NCI-H2029 treated with DMSO at 0.1 percent for 48 hours (cell line): ENCODE measurements around the gene ARL16.

Experiments used
- DNase-seq: peaks from one replicate; lab custom pipeline; 2025; lab: John Stamatoyannopoulos, UW

ARL16 gene, protein sequence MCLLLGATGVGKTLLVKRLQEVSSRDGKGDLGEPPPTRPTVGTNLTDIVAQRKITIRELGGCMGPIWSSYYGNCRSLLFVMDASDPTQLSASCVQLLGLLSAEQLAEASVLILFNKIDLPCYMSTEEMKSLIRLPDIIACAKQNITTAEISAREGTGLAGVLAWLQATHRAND

DNA sequence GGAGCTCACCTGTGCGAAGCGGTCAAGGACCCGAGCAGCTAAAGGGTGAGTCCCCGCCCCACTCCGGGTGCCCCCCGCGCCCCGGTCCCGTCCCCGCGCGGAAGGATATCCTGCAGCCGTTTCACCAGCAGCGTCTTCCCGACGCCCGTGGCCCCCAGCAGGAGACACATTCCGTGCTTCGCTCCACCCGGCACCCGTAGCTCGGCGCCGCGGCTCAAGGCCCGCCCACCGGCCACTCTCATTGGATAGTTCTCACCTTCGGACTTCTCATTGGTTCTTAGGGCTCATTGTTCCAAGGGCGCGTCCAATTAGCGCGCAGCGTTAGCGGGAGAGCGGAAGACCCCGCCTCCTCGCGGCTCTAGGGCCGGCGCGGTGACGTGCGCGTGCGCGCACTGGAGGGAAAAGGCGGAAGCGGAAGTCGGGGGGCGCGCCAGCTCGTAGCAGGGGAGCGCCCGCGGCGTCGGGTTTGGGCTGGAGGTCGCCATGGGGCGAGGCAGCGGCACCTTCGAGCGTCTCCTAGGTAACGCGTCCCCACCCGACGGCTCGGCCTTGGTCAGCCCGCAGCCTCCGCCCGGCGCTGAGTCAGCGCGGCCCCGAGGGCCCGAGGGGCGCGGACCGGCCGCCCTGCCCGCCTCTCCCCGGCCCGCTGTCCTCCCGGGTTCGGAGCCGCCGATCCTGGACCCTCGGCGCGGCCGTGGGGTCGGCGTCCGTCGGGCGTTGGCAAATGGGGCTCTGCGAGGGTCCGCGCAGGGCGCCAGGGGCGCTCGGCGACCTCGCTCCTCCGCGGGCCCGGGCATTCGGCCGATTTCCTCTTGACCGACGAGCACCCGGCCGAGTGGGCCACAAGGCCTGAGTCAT, at the start of gene ARL16, which contains the start of gene HGS:
Gene ARL16 (minus strand): TSS at position 214 of the 858 bp plus-strand sequence. CDS start 44 bp downstream, at position 170.
Gene HGS (plus strand): TSS at position 428 of the 858 bp plus-strand sequence. CDS start 56 bp downstream, at position 484.
- peak; percentile 82 for DNase-seq

DNA sequence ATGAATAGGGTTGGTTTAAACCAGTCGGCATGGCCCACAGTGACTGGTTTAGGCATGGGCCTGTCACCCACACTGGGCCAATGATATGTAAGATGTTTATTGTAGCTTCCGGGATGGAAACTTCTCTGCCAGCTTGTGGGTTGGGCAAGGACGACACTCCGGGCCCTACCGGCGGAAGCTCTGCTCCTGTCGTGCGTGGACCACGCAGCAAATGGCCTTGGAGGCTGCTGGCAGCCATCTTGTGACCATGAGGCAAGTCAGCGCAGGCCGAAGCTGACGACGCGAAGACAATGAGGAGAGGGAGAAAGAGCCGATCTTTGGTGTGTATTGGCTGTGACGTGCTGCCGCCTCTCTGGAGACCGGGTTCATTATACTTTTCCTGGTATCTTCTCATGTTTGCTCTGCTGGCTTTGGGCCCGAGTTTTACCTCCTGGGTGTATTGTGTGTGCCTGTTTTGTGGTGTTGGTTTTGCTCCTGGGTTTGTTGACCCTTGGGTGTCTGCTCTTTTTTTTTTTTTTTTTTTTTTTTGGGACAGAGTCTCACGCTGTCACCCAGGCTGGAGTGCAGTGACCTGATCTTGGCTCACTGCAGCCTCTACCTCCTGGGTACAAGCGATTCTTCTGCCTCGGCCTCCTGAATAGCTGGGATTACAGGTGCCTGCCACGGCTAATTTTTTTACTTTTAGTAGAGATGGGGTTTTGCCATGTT, 43.9 kb upstream of the ARL16 start:
- DNase-seq = peak; percentile 84

DNA sequence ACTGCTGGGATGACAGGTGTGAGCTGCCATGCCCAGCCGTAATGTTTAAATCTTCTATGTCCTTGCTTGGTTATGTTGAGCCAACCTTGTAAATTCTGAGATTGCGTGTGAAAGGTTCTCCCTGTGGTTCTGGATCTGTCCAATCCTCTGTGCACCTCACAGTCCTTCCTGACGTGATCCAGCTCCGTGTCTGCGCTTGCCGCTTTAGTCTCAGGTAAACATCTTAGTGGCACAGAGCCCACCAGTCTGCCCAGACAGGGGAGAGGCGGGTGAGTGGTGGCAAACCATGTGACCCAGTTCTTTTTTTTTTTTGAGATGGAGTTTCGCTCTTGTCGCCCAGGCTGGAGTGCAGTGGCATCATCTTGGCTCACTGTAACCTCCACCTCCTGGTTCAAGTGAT, 42.4 kb upstream of the ARL16 start:
- DNase-seq = no peak

DNA sequence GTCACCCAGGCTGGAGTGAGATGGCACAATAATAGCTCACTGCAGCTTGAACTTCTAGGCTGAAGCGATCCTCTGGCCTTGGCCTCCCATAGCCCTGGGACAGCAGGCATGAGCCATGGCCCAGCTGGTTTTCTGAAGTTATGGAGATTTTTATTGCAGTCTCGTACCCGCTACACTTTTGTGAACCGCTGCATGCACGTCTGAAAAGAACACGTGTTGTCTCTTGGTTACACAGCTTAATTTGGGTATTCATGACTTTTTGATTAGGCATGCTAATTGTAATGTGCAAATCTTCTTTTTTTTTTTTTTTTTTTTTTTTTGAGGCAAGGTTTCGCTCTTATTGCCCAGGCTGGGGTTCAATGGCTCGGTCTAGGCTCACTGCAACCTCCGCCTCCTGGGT, 41.8 kb upstream of the ARL16 start:
- DNase-seq = no peak

DNA sequence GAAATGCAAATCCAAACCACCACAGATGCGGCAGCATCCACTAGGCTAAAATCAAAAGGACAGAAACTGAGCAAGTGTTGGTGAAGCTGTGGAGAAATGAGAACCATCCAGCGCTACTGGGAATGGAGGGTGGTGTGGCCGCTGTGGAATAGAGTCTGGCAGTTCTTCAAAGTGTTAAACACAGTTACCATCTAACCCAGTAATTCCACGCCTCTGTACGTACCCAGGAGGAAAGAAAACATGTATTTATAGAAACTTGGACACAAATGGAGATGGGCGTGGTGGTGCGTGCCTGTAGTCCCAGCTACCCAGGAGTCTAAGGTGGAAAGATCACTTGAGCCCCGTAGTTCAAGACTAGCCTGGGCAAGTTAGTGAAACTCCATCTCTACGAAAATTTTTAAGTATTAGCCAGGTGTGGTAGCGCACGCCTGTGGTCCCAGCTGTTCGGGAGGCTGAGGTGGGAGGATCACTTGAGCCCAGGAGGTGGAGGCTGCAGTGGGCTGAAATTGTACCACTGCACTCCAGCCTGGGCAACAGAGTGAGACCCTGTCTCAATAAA, 40.1 kb upstream of the ARL16 start:
- DNase-seq = no peak

DNA sequence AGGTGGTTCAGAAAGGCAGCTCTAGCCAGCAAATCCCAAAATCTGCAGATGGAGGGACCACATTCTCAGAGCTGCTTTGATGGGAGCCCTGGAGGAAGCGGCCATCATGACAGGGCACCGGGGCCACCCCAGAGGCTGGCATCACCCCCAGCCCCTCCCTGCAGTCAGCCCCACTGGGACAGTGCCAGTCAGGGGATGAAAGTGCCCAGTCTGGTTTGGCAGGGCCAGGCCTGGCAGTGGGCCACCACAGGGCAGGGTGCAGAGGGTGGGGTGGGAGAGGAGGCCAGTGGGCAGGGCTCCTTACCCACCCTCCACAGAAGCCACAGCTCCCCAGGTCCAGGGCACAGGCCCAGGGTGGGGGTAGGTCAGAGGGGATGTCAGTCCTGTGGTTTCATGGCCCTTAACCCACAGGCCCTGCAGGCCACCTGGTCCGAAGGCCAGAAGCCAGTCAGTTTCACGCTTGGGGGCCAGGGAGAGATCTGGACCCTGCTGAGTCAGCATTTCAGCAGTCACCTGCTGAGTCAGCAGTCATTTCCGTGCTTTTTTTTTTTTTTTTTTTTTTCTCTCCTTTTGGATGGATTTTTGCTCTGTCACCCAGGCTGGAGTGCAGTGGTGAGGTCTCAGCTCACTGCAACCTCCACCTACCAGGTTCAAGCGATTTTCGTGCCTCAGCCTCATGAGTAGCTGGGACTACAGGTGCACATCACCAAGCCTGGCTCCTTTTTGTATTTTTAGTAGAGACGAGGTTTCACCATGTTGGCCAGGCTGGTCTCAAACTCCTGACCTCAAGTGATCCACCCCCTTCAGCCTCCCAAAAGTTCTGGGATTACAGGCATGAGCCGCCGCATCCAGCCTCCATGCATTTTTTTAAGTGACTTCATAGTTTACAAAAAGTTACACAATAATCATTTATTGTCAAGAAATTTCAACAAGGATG, 38.9 kb upstream of the ARL16 start:
- DNase-seq = no peak

DNA sequence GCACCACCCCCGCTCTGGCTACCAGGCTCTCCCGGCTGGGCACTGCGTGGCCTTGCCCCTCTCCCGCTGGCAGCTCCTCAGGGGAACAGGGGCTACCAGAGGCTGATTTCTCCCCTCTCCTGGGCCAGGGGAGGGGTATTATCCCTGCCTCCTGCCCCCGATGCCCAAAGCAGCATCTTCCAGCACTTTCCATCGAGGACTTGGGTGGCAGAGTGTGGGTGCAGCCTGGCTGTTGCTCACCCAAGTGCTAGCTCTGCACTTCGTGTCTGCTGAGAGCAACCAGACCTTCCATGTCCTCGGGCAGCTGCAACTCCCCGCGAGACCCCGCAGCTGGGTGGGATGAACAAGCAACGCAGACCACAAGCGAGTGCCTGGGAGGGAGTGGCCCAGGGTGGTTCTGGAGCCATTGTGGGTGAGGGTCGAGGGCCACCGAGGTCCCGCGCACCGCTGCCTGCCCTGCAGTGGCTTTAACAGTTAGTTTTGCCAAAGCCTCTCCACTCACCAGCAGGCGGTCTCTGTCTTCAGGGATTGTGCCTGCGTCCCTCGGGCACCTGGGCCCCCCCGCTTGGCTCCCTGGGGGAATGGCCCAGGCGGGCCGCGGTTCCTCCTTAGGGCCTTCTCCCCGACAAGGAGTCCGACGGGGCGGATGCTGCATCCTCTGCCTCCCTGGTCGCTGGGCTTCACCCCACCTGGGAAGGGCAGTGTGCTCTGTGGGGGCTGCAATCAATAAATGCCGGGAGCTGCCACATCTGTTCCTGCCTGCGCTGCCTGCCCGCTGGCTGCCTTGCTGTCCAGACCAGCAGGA, 36.9 kb upstream of the ARL16 start:
- DNase-seq = no peak

DNA sequence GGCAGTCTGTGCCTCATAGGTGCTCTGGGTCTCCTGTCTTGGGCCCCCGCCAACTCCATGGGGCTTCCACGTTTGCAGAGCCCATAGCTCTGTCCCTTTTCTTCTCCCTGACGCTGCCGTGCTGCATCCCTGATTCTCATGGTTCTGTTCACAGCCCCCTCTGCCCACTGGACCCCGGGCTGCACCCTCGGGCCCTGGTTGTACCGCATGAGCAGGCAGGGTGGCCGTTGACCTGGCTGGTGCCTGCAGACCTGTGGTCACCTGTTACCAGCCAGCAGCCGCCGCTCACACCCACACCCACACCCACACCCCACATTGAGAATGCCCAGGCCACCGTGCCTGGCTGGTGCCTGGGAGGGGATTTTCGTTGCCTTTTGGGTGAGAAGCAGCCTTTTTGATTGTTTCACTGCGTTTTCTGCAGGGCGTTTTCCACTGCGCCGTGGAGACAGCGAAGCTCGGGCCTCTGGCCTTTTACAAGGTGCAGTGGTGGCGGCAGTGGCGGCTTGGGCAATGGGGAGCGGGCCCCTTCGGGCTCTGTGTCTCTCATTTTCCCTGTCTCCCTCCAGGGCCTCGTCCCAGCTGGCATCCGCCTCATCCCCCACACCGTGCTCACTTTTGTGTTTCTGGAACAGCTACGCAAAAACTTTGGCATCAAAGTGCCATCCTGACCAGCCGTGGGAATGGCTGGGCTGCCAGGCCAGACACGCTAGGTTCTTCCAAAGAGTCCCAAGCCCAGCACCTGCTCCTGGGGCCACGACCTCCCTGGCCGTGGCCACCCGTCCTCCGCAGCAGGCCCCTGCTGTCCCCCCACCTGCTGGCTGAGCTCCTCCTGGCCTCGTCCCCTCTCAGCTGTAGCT, 36.0 kb upstream of the ARL16 start:
- DNase-seq = no peak

DNA sequence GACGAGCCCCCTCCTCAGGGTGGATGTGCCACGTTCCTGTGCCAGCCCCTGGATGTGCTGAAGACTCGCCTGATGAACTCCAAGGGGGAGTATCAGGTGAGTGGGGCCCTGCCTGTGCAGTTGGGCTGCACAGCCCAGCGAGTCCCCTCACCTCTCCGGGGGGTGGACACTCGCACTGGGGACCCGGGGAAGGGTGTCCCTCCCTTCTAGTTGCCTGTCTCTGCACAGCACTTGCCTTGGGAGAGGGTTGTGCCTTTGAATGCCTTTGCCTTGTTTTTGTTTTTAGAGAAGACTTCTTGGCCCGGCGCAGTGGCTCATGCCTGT, 34.1 kb upstream of the ARL16 start:
- DNase-seq = no peak

DNA sequence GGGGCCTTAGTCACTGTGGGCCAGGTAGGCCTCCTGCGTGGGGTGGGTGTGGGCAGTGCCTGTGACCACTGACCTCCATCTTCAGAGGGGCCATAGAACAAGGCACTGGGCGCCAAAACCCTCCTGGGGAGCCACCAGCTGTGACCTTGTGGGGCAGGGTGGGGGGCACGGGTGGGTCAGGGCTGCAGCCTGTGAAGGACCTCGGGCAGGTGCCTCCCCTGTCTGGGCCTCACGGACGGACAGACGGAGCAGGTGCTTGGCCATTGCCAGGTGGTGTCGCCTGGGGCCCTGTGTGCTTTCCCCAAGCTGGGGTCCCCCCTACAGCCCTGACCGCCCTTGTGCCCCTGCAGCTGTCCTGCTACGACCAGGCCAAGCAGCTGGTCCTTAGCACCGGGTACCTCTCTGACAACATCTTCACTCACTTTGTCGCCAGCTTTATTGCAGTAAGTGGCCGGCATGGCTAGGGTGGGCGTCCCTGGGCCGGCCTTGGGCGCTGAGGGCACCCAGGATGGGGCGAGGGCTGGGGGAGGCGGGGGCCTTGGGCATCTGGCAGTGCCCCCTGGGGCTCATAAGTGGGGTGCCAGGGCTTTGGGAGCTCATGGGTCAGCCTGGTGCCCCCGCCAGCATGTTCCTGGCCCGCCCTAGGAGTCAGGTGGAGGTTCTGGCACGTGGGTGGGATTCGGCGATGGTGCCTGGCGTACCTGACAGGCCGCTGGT, 33.6 kb upstream of the ARL16 start:
- no peak for DNase-seq

DNA sequence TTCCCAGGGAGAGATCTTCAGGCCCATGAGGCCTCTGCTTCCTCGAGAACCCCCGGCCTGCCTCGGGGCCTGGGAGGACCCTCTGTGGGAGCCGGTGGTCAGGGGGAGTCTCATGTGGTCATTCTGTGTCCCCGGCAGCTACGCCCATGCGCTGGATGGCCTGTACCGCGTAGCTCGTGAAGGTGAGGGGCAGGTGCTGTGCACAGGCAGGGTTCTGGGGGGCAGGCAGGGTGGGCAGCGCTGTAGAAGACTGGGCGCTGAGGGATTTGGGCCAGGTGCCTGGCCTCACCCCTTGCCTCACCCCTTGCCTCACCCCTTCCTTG, 33.0 kb upstream of the ARL16 start:
- DNase-seq = no peak

DNA sequence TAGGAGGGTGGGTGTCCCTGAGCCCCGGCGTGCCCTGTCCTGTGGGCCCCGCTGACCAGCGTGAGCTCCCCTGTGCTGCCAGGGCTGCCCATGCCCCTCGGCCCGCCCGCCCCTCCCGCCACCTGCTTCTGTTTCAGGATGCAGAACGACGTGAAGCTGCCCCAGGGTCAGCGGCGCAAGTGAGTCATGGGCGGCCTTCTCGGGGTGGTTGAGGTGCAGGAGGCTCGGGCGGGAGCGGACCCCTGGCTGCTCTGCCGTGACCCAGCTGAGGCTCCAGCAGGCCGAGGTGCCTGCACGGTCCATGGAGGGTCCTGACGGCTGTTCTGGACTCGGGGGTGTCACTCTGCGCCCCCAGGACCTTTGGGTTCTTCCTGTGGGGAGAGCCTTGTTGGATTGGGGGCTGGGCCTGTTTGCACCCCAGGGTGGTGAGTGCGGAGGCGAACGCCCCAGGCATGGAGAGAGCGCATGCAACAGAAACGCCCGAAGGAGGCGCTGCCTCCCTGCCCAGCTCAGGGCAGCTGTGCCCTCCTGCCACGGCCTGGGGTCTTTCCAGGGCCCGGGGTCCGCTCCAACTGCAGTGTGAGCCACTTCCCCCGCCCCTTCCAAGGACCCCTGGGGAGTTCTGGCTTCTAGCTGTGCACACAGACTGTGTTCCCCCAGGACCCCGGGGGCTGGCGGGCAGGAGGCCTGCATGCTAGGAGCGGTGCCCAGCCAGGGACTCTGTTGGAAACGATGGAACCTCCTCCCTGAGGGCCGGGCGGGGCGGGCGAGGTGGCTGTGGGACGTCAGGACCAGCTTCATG, 32.5 kb upstream of the ARL16 start:
- DNase-seq = no peak

DNA sequence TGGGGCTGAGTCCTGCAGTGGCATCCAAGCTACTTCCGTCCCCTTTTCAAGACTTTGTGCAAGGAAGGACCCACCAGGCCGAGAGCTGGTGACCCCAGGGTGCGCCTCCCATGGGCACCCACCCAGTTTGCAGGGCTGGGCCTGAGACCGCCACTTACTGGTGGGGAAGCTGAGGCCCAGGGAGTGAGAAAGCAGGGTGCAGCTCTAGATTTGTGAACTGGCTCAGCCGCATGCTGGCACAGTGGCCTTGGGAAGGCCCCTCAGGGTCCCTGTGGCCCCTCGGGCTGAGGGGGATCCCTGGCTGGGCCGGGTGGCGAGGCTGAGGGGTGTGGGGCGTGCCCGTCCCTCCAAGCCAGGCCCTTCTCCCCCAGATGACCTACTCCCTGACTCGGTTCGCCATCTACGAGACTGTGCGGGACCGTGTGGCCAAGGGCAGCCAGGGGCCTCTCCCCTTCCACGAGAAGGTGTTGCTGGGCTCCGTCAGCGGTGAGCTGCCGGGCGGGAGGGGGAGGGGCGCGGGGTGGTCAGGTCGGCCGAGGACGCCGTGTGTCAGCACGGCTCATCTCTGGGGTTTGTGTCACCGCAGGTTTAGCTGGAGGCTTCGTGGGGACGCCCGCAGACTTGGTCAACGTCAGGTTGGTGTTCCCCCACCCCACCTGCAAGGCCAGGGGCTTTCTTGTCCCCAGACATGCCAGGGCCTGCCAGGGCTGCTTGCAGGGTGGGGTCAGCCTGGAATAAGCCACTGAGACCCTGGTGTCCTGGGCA, 31.7 kb upstream of the ARL16 start:
- no peak for DNase-seq

DNA sequence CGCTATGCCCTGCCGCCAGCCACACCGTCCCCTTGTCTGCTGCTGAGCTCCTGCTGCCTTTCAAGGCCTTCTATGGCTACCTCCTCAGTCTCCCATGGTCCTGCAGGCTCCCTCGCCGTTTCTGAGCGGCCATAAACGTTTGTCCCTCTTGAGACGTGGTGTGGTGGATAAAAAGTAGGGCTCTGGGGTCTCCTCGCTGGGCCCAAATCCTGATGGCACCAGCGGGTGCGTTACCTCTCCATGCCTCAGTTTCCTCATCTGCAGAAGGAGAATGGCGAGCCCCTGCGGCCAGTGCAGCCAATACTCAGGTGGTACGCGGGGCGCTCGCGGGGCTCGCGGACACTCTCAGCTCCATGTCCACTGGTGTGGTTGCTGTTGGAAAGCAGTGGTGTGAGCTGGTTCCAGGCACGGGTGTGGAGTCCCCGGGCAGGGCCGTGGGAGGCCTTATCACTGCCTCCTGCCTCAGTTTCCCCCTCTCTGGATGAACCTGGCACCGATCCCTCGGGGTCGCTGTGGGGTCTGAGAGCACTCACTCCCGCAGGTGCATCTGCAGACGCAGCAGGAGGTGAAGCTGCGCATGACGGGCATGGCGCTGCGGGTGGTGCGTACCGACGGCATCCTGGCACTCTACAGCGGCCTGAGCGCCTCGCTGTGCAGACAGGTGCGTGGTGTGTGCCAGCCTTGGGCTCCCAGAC, 31.0 kb upstream of the ARL16 start:
- no peak for DNase-seq

DNA sequence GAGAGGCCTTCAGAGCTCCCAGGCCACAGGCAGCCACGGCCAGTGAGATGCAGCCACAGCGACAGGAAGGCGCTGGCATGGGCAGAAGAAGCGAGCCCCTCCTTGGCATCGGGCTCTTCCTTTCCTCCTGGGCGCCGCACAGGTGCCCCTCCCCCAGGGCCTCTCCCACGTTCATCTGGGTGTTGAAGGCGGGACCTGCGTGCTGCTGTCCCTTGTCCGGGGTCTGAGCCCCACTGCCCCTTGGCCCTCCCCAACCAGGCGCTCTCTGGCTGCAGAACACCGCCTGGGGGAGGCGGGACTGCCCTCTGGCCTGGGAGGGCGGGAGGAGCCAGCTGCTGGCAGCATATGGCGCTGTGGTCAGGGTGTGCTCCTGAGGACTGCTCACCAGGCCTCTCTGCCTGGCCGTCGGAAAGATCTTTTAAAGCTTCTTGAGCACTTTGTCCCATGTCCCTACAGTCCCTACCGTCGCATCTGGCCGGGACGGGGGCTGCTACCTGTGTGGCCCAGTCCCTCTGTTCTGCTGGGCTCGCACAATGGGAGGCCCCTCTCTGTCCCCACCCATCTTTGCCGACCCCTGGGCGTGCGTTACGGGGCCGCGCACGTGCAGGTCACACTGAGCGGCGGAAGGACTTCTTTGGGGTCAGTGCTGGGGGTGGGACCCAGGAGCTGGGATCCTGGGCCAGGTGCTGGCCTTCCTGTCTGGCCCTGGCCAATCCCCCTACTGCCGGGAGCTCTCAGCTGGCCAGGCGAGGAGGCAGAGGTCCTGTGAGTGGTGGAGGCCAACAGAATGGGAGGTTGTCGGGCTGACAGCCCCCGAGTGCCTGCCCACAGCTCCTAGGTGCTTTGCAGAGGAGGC, 30.2 kb upstream of the ARL16 start:
- DNase-seq = no peak

DNA sequence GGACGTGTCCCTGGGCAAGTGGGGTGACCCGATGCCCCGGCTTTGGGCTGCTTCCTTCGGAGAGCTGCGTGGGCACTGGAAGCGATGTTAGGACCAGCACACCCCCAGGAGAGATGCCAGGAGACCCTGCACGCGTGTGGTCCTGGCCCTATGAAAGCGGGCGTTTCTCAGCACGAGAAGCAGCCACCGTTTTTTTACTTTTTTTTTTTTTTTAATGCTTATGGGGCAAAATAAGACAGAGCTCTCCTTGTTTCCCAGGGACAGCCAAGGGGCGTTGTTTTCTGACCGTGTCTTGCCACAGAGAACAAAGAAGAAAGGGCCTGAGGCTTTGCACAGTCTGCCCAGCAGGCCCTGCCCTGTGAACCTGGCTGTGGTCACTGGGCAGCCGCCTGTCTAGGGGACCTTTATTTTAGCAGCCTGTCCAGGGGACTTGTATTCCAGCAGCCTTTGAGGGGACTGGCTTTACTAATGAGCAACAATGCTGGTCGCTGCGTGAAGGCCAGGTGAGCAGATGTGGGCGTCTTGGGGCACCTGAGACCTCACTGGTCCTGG, 29.5 kb upstream of the ARL16 start:
- no peak for DNase-seq
